NCI-H187 treated with DMSO at 0.1 percent for 48 hours (cell line): ENCODE measurements around the gene GUF1.
A peak's percentile ranks its signal among the peaks of the same experiment; 100 is the strongest.

Source experiments
- DNase-seq: peaks from one replicate; lab custom pipeline; 2025; lab: John Stamatoyannopoulos, UW

GUF1 gene

GRCh38 chr4:44678094-44679041 lies at the start of gene GUF1:
Gene GUF1 (plus strand): TSS chr4:44678420. CDS start chr4:44678623, 203 bp downstream.
- DNase-seq = peak; percentile 56

- no peak for DNase-seq
These were observed 48.8 kb upstream of the GUF1 start for GRCh38 chr4:44629280-44629866.

- DNase-seq = no peak
These were observed 46.1 kb upstream of the GUF1 start for GRCh38 chr4:44632089-44632488.

- DNase-seq = no peak
These were observed 45.5 kb upstream of the GUF1 start for GRCh38 chr4:44632733-44633132.

GRCh38 chr4:44638091-44638490 lies 40.1 kb upstream of the GUF1 start:
- DNase-seq = no peak

GRCh38 chr4:44646151-44646550 lies 32.1 kb upstream of the GUF1 start:
- DNase-seq = no peak

GRCh38 chr4:44651425-44651824 lies 26.8 kb upstream of the GUF1 start, which contains the start of gene YIPF7:
Gene YIPF7 (minus strand): TSS chr4:44651625. CDS start chr4:44650100, 1,525 bp downstream.
- no peak for DNase-seq

GRCh38 chr4:44652002-44652401 lies 26.2 kb upstream of the GUF1 start:
- DNase-seq = no peak

- no peak for DNase-seq
These were observed 17.8 kb upstream of the GUF1 start for GRCh38 chr4:44660396-44660795.

- DNase-seq = no peak
These were observed 16.1 kb upstream of the GUF1 start for GRCh38 chr4:44661940-44662622.

- no peak for DNase-seq
These were observed 15.6 kb upstream of the GUF1 start for GRCh38 chr4:44662623-44663005.

GRCh38 chr4:44663539-44664263 lies 14.5 kb upstream of the GUF1 start:
- no peak for DNase-seq

- no peak for DNase-seq
These were observed 9.7 kb upstream of the GUF1 start for GRCh38 chr4:44668526-44668925.

- no peak for DNase-seq
These were observed 7.6 kb upstream of the GUF1 start for GRCh38 chr4:44670506-44671199.

- no peak for DNase-seq
These were observed 6.6 kb upstream of the GUF1 start for GRCh38 chr4:44671636-44672035.

- no peak for DNase-seq
These were observed 3.7 kb upstream of the GUF1 start for GRCh38 chr4:44674471-44674870.

- DNase-seq = no peak
These were observed 2.9 kb upstream of the GUF1 start for GRCh38 chr4:44675366-44675765.

- DNase-seq = no peak
These were observed 840 bp downstream of the GUF1 start for GRCh38 chr4:44679060-44679459.

GRCh38 chr4:44684648-44685047 lies 6.4 kb downstream of the GUF1 start:
- DNase-seq = no peak

GRCh38 chr4:44700427-44700826 lies 22.2 kb downstream of the GUF1 start:
- DNase-seq = no peak

GRCh38 chr4:44701037-44701436 lies 22.8 kb downstream of the GUF1 start:
- DNase-seq = no peak
